NCI-H1930 (cell line): ENCODE data around the gene CCR5AS.
"Not testable (repeated sequence)": the region's sequence is repeated elsewhere in the genome, so short reads cannot be mapped to it uniquely, and the experiment has no call there.

Source experiments
- DNase-seq, 2 experiments: peaks; one replicate each; lab custom pipeline; 2025; lab: John Stamatoyannopoulos, UW

Gene CCR5AS

GRCh38 chr3:46429250-46429649, 22.4 kb upstream of the CCR5AS start:
- no peak for DNase-seq

- no peak for DNase-seq
Observed at GRCh38 chr3:46427916-46428833, 21.3 kb upstream of the CCR5AS start.

GRCh38 chr3:46427404-46427803, 20.5 kb upstream of the CCR5AS start:
- not testable (repeated sequence) for DNase-seq

GRCh38 chr3:46426476-46426875, 19.6 kb upstream of the CCR5AS start:
- not testable (repeated sequence) for DNase-seq

GRCh38 chr3:46423588-46423987, 16.7 kb upstream of the CCR5AS start:
- no peak for DNase-seq

- no peak for DNase-seq
Observed at GRCh38 chr3:46422617-46423016, 15.8 kb upstream of the CCR5AS start.

- no peak for DNase-seq
Observed at GRCh38 chr3:46420931-46421330, 14.1 kb upstream of the CCR5AS start.

- no peak for DNase-seq
Observed at GRCh38 chr3:46419816-46420215, 12.9 kb upstream of the CCR5AS start.

GRCh38 chr3:46417841-46418611, 11.2 kb upstream of the CCR5AS start:
- no peak for DNase-seq

GRCh38 chr3:46416811-46417510, 10.1 kb upstream of the CCR5AS start:
- DNase-seq, result no peak

- DNase-seq, result no peak
Observed at GRCh38 chr3:46416125-46416810, 9.4 kb upstream of the CCR5AS start.

- DNase-seq, result no peak
Observed at GRCh38 chr3:46414739-46415138, 7.9 kb upstream of the CCR5AS start.

- DNase-seq, result no peak
Observed at GRCh38 chr3:46413951-46414350, 7.1 kb upstream of the CCR5AS start.

- DNase-seq, result no peak
Observed at GRCh38 chr3:46412786-46413298, 6.0 kb upstream of the CCR5AS start.

- DNase-seq, result no peak
Observed at GRCh38 chr3:46411271-46411670, 4.4 kb upstream of the CCR5AS start.

- no peak for DNase-seq
Observed at GRCh38 chr3:46410669-46411068, 3.8 kb upstream of the CCR5AS start.

- DNase-seq, result no peak
Observed at GRCh38 chr3:46409739-46410489, 3.0 kb upstream of the CCR5AS start.

- DNase-seq, result no peak
Observed at GRCh38 chr3:46408853-46409252, 2.0 kb upstream of the CCR5AS start.

- DNase-seq, result no peak
Observed at GRCh38 chr3:46407970-46408369, 1.1 kb upstream of the CCR5AS start.

GRCh38 chr3:46406443-46406787, 451 bp downstream of the CCR5AS start:
- DNase-seq, result no peak
